ENCODE measurements around the gene FBRS.

- no peak for TF ChIP-seq POLR2A (IDR thresholded peaks at IDR 0.05; ENCODE audit: low read depth, low read length)
- no peak for TF ChIP-seq TAF1 (IDR thresholded peaks at IDR 0.05; ENCODE audit: low read depth, low read length)
- no peak for TF ChIP-seq POLR2AphosphoS5 (IDR thresholded peaks at IDR 0.05; ENCODE audit: low read depth, low read length)
- TF ChIP-seq PAX5 (IDR thresholded peaks at IDR 0.05; ENCODE audit: insufficient read depth, low read length, severe bottlenecking): no peak
- TF ChIP-seq SPI1 (IDR thresholded peaks at IDR 0.05; ENCODE audit: low read depth, low read length): no peak
Observed at GRCh38 chr16:30633526-30633925, 24.7 kb upstream of the FBRS start.
